Suprapubic skin (tissue), 4 donors: ENCODE results near the gene HMOX2.

Source experiments
- CTCF ChIP-seq, 2 donors: fragments of 200-600 bp in 1 of 2; fragments of 450-650 bp in 1 of 2; sonication (generic) in 1 of 2; IDR thresholded peaks; one replicate each; pipeline ENCODE4 v1.5.1; 2016 to 2019; ENCODE audit warnings: antibody characterized with exemption in 2 of 2, mild to moderate bottlenecking in 1 of 2, moderate library complexity in 1 of 2
- EP300 ChIP-seq: sonication (generic); formaldehyde crosslinking; IDR thresholded peaks from one replicate; pipeline ENCODE4 v1.6.1; 2017; ENCODE audit warnings: antibody characterized with exemption
- POLR2A ChIP-seq, 2 donors: fragments of 450-650 bp; IDR thresholded peaks; one replicate each; pipeline ENCODE4 v1.6.1; 2017; ENCODE audit warnings: antibody characterized with exemption in 2 of 2, mild to moderate bottlenecking in 2 of 2, moderate library complexity in 2 of 2
- POLR2AphosphoS5 ChIP-seq, 3 donors: sonication (generic); formaldehyde crosslinking; IDR thresholded peaks; one replicate each; pipeline ENCODE4 v1.6.1; 2017; ENCODE audit warnings: antibody characterized with exemption in 3 of 3

- TF ChIP-seq CTCF (IDR thresholded peaks at IDR 0.05) (no peak), EP300 (no peak), POLR2AphosphoS5 (IDR thresholded peaks at IDR 0.05) (no peak), POLR2A (IDR thresholded peaks at IDR 0.05) (no peak)
Observed at GRCh38 chr16:4433914-4434787, 42.0 kb upstream of the HMOX2 start.
